Measurements from ENCODE around the gene IFNL4.

- TF ChIP-seq POLR2AphosphoS5 (IDR thresholded peaks at IDR 0.05) (no peak), POLR2A (IDR thresholded peaks at IDR 0.05) (no peak), CTCF (IDR thresholded peaks at IDR 0.05) (no peak)
Observed at GRCh38 chr19:39252458-39252857, 3.8 kb upstream of the IFNL4 start.
